Measurements from ENCODE around the gene LMF1. TPM values are rescaled to one million over a fixed set of nuclear protein-coding genes. Genes with fewer than 3 reads are reported as not detected.

Gene LMF1
- total RNA-seq, 2 donors from 2014 or later, result 15.8 to 20.1 TPM

- H3K9me3 ChIP-seq, result no peaks in the 10 kb centered on the region
- no peaks in the 10 kb centered on the region for H3K36me3 ChIP-seq (replicated peaks in 1 of 2; ENCODE audit: insufficient read depth in 1 of 2, low read depth in 2 of 2)
- H3K4me1 ChIP-seq, result peaks cover 87% of the 10 kb centered on the region
- 34 to 47% methylated on average over 8 to 28 of the region's 28 CpGs for WGBS, 2 donors
- H3K27me3 ChIP-seq, result peaks cover 0 to 7% of the 10 kb centered on the region in 2 donors
- peak; percentile 60 to 82 (median 70) for DNase-seq
- intact Hi-C loops (cut with DNase I), result no loop called here
- TF ChIP-seq POLR2A (IDR thresholded peaks at IDR 0.05) (no peak), CTCF (IDR thresholded peaks at IDR 0.05) (no peak)
- peak overlapping the region; percentile 44 to 84 (median 75) for H3K27ac ChIP-seq
- peak; percentile 51 for ATAC-seq
- no peak overlapping the region for H3K4me3 ChIP-seq
These were observed 6.4 kb upstream of the LMF1 start for GRCh38 chr16:977081-977701.

- no peak for DNase-seq
- Histone ChIP-seq H3K9me3 (no peaks in the 10 kb centered on the region), H3K4me3 (no peak overlapping the region), H3K27me3 (peaks cover 0 to 6% of the 10 kb centered on the region in 2 donors), H3K36me3 (replicated peaks in 1 of 2; ENCODE audit: insufficient read depth in 1 of 2, low read depth in 2 of 2) (no peaks in the 10 kb centered on the region), H3K4me1 (peaks cover 85% of the 10 kb centered on the region), H3K27ac (peak overlapping the region; percentile 44 to 84 (median 75))
- no peak for ATAC-seq
- intact Hi-C loops (cut with DNase I), result no loop called here
- TF ChIP-seq POLR2A (IDR thresholded peaks at IDR 0.05) (no peak), CTCF (IDR thresholded peaks at IDR 0.05) (no peak)
- WGBS, 2 donors, result 76 to 83% methylated on average over 17 to 22 of the region's 24 CpGs
These were observed 5.7 kb upstream of the LMF1 start for GRCh38 chr16:976389-976931.

- Histone ChIP-seq H3K9me3 (no peaks in the 10 kb centered on the region), H3K27me3 (peaks cover 0 to 3% of the 10 kb centered on the region in 2 donors), H3K4me3 (no peak overlapping the region), H3K36me3 (replicated peaks in 1 of 2; ENCODE audit: insufficient read depth in 1 of 2, low read depth in 2 of 2) (no peaks in the 10 kb centered on the region), H3K4me1 (peaks cover 81% of the 10 kb centered on the region), H3K27ac (peak overlapping the region in 3 of 4 donors; percentile 68 to 84 (median 82))
- no peak for ATAC-seq
- no peak for DNase-seq
- no peak for TF ChIP-seq CTCF (IDR thresholded peaks at IDR 0.05)
- no peak for TF ChIP-seq POLR2A (IDR thresholded peaks at IDR 0.05)
- intact Hi-C loops (cut with DNase I), result no loop called here
- WGBS, 2 donors, result 94 to 97% methylated on average over 12 of the region's 12 CpGs
These were observed 4.5 kb upstream of the LMF1 start for GRCh38 chr16:975291-975690.

- H3K4me1 ChIP-seq, result peaks cover 80% of the 10 kb centered on the region
- peak overlapping the region in 3 of 4 donors; percentile 68 to 84 (median 82) for H3K27ac ChIP-seq
- H3K36me3 ChIP-seq (replicated peaks in 1 of 2; ENCODE audit: insufficient read depth in 1 of 2, low read depth in 2 of 2), result no peaks in the 10 kb centered on the region
- TF ChIP-seq CTCF (IDR thresholded peaks at IDR 0.05) (no peak), POLR2A (IDR thresholded peaks at IDR 0.05) (no peak)
- intact Hi-C loops (cut with DNase I), result no loop called here
- no peak overlapping the region for H3K4me3 ChIP-seq
- H3K9me3 ChIP-seq, result no peaks in the 10 kb centered on the region
- H3K27me3 ChIP-seq, result no peaks in the 10 kb centered on the region
- DNase-seq (peak in 2 of 4 donors; percentile 16 to 44), ATAC-seq (no peak)
- 60 to 70% methylated on average over 7 to 26 of the region's 26 CpGs for whole genome bisulfite sequencing, 2 donors
These were observed 4.0 kb upstream of the LMF1 start for GRCh38 chr16:974611-975261.
